GM19324 (cell line): ENCODE data around the gene CDC42BPA.

Experiments used
- ATAC-seq: cut with Tn5 transposase; IDR thresholded peaks from one replicate; pipeline ENCODE4 v1.9.1; 2021; ENCODE audit warnings: mild to moderate bottlenecking, moderate library complexity; ENCODE audit not compliant: unreplicated experiment, low FRiP score

CDC42BPA gene

DNA sequence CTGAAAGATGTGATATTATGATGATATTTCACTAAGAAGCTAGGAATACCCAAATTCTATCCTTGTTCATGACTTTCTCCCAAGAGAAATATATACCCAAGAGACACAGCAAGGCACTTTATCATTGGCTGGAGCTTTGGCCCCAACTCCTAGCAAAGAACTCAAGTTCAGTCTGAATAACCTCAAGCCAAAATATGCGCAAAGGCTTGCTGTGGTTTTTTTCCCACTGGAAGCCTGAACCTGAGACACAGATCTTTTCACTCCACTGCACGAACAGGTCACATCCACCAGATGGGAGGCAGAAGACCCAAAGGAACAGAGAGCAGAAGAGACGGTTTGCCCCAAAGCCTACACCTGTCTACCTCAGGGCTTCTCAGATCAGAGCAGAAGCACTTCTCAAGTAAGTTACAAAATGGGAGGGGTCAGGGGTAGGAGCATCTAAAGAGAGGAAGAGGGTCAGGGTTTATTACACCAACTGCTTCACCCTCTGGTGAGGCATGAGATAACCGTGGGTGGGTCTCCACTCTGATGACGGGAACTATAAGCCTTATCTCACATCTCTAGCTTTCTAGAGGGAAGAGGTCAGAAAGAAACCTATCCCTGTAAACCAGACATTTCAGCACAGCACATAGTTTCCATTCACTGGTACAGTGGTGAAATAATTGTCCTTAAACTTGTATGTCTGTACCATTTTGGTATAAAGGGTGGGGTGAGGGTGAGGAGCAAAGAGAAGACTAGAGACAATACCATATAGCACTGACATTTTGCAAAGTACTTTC, 17.1 kb upstream of the CDC42BPA start:
- ATAC-seq: no peak

DNA sequence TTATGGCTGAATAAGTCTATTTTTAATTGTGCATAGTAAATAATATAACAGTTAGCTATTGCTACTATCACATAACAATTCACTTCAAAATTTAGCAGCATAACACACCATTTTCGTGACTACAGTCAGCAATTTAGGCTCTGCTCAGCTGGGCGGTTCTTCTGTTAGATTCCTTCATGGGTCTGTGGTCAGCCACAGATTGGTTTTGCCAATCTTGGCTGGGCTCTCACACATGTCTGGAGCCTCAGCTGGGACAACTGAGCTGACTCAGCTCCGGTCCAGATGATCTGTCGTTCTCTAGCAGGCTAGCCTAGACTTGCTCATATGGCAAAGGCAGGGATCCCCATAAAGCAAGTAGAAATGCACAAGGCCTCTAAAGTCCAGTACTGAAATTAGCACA, 15.1 kb upstream of the CDC42BPA start:
- ATAC-seq: no peak

DNA sequence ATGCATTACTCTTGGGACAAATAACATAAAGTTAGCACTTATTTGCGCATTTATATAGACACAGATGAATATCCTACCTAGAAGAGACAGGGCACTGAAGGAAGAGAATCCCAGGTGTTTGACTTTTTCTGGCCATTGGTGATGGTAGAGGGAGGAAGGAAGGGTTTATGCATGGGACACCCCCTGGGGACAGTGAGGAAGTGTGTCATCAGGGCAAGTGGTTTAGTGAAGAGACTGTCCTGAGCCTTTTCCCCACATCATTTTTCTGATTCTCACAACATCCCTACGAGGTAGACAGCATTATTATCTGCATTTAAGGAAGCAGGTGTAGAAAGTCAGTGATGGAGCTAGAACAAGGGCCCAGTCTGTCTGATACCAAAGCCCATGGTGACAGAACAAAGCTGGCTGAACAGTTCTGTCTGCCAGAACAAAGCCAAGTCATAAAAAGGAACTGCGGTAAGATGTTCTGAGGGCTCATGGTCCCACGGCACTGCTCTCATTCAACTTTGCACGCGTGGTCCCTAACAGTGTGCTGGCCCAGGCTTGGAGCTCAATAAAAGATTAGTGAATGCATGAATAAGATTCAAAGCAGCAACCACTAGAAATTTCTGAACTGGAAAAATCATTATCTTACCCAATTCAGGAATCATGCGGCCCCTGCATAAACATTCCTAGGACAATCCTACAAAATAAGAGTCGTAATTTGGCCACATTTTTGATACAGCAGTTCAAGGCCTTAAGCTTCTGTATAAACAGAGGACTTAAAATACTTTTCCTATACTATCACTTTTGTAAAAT, 12.2 kb upstream of the CDC42BPA start:
- ATAC-seq: no peak

DNA sequence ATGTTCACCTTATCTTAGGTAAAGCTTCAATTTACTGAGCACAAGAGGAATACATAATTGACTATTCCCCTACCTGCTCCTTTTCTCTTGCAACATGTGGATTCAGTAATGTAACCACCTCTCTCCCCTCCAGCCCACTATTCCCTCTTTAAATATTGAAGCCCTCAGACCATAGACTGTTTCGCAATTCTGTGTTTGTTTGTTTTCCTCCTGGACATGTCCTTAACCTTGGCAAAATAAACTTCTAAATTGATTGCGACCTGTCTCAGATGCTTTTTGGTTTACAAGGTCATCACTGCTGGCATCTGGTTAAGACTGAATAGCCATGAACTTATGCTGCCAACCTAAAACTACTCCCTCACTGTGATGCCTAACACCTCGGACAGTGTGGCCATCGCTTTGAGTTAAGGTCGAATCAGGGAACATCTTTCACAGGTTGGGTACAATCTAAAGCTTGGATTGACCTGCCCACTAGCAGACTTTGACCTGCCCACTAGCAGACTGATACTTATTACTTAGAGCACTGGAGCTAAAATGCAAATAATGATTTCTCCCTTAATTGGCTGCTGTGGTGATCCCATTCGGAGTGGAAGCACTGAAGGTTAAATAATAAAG, 10.2 kb upstream of the CDC42BPA start:
- no peak for ATAC-seq

DNA sequence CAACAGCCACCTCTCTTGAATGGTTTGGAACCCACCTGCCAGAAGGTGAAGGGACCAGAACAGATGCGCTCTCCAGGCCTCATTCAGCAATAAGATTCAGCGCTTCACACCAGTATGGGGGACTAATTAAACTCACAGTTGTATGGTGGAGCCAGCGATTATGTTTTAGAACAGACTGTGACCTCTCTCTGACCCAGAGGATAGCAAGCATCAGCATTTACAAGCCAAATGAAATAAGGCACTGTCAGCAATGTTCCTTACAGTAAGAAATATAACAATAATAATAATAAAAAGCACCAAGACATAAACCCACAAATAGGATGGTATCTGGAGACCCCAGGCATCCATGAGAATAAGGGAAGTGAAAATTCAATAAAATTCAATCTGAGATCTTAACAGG, 6.9 kb upstream of the CDC42BPA start:
- no peak for ATAC-seq

DNA sequence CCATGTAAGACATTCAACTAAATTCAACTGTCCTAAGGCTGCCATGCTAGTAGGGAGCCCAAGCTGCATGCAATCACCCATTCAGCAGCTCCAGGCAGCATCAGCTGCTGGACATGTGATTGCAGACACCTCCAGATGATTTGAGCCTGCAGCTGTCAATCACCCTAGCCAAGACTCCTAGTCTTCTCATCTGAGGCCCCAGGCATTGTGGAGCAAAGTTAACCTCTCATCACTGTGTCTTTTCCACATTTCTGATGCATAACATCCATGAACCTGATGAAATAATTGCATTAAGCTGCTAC, 5.6 kb upstream of the CDC42BPA start:
- no peak for ATAC-seq

DNA sequence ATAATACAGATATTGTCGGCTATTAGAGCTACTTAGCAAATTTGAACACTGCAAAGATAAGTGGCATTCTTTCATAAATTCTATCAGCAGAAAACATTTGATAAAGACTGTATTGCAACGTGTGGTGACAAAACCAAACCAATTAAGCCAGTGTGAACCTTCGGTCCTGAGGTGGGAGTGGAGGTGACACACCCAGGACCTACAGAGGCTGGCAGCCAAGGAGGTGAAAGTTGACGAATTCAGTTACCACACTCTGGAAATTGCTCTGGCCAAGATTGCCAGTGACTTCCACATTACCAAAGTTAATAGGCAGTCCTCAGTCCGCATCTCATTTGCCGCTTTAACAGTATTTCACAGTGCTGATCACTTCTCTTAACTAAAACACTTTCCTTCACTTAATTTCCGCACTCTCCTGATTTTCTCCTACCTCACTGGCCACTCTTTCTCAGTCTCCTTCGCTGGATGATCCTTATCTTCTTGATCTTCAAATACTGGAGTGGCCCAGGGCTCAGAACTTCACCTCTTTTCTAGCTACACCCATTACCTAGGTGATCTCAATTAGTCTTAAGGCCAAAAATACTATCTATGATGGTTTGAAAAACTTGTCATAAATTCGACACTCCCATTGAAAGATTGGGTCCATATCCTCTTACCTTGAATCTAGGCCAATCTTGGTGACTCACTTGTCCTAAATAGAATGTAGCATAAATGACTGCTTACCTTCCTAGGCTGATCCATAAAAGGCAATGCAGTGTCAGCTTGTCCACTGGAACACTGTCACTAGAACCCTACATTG, 5.1 kb upstream of the CDC42BPA start:
- ATAC-seq: no peak

DNA sequence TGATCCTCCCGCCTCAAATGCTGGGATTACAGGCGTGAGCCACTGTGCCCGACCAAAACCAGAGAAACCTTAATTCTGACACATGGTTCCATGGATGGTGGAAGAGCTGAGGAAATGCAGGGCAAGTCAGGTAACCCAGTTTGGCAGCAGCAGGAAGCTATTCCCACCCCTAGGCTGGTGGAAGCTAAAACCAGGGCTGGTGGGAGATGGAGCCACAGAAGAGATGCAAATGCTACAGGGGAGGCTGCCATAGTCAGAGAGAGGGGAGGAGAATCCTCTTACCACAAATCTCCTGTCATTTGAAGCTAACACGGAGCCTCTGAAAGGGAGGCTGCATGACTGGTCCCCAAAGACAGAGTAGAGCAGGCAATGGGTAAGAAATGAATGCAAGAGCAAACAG, 4.1 kb upstream of the CDC42BPA start:
- ATAC-seq: no peak

DNA sequence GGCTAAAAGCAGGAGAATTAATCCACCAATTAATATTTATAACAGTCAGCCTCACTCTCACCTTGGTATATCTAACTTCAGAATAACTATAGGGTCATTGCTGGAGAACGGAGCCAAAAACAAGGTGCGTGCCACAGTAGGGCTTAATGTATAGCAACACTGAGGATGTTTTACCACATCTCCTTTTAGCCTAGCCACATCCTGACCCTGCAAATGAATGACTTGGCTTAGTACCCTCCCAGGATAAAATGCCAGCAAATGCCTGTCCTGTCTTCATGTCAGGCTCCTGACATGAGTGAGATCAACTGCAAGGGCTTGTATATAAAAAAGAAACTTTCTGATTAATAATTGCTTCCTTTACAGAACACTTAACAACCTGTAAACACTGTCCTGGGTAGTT, 2.7 kb upstream of the CDC42BPA start:
- ATAC-seq: no peak

DNA sequence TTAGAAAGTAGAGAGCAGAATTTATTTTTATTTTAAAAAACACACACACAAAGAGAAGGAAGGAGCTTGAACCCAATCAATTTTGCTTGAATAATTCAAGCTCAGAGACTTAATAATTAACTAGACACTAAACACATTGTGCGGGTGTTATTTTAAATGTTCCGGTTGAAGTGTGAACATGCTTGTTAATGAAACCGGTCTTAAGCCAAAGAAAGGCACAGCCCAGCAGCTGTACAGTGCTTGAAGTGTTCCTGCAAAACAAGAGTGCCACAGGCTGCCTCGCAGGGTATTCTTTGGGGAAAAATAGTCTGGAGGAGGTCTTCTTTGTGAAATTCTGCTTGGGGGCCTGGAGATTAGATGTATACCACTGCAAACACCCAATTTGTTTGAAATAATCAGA, 2.2 kb upstream of the CDC42BPA start:
- no peak for ATAC-seq

DNA sequence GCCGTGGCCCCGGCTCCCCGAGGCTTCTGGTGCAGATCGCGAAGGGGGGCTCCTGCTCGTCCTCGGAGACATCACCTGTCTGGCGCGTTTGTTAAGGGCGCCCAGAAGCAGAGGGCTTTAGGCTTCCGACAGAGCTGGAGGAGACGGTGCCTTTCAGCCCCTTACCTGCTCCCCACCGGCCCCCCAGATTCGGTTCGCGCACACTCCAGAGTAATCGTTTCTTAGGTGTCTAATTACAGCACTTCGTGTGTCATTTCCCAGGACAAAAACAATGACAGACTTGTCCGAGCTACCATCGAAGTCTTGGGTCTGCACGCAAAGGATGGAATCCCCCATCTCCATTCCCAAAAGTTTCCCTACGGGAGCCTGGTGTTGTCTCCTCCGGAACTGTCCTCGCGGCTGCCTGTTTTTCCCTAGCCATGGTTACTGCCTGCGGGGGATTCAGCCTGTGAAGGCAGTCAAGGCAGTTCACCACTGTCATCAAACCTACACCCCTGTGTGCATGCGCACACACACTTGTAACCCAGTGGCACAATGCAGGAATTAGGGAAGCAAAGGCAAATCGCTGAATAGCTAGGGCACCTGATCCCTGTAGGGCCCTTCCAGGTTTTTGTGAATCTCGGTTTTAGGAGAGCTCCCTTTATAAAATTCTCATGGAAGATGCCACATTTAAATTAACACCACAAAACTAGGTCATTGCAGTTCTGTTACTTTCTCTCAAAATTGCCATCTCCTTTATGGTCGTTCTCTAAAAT, 738 bp upstream of the CDC42BPA start:
- ATAC-seq: no peak

DNA sequence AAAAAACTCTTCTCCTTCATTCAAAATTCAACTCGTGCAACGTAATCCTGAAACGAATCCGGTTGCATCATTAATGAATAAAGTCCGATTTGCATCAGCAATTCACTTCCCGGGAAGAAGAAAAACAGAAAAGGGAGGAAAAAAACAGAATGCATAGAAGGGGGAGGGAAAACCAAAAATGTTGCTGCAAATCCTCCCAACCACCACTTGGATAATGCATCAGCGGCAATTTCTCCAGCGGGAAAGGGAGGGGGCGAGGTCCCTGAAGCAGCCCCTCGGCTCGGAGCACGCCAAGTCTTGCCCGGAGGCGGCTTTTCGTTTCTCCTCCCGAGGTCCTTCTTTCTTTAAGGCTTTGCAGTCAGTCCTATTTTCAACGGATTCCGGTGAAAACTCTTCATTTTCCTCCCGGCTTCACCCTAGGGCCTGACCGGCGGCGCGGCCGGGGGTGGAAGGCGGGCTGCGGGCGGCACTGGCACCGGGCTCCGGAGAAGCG, 723 bp downstream of the CDC42BPA start:
- no peak for ATAC-seq

DNA sequence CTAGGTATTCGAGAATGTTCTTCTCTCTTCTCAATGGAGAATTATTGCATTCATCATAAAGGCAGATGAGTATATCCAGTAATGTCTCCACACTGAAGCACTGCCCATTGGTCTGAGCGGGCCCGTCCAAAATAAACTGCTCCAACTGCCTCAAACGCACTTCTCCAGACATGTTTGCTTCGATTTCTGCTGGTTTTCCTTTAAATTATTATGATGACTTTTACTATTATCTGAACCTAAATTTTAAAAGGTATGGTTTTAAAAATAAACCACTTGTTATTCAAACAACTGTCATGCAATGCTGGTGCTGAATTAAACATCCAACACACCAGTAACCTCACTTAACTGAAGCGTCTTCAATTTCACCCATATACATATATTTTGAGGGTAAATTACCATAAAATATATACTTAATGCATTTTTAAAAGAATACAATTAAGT, 1.3 kb downstream of the CDC42BPA start:
- ATAC-seq: no peak

DNA sequence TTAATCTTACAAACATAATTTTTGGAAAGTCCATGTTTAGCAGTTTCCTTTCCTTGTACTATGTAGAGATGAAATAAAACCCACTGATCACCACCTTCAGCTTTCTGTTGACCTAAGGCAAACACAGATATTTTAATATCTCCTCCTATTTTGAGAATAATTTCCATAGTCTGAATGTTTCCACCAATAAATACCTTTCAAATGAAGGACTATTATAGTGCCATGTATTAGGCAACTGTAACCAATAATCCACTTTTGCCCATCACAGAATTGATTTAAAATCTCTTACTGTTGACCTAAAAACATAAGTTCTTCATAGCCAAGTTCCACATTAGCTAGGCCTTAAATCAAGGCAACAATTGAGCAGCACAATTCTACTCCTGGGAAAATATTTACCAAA, 1.8 kb downstream of the CDC42BPA start:
- ATAC-seq: no peak

DNA sequence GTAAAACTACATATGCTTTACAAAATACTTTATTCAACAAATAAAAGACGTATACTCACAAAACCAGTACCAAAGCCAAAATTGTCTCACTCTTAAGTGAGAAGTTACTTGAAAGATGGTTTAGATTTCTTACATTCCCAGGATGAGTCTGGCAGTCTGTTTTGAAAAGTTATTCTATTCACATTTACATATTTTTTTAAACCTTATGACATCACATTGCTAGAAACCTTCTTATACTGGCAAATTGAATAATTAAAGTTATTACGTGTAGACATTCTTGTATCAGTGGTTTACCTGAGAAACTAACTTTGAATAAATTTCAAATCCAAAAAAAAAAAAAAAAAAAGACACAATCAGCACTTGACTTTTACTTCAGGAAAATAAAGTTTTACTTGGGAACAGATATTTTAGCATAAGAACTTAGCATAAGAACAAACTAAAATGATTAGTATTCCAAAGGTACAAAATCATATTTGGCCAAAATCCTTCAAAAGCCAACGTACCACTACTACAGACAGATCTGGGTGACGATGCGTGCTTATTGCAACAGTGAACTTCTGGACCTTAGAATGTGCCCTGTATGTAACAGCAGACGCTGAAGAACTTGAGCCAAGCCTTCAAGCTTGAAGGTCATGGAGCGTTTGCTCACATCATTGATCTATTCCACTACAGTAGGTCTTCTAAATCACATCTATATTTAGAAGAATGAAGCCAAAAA, 2.5 kb downstream of the CDC42BPA start:
- ATAC-seq: no peak

DNA sequence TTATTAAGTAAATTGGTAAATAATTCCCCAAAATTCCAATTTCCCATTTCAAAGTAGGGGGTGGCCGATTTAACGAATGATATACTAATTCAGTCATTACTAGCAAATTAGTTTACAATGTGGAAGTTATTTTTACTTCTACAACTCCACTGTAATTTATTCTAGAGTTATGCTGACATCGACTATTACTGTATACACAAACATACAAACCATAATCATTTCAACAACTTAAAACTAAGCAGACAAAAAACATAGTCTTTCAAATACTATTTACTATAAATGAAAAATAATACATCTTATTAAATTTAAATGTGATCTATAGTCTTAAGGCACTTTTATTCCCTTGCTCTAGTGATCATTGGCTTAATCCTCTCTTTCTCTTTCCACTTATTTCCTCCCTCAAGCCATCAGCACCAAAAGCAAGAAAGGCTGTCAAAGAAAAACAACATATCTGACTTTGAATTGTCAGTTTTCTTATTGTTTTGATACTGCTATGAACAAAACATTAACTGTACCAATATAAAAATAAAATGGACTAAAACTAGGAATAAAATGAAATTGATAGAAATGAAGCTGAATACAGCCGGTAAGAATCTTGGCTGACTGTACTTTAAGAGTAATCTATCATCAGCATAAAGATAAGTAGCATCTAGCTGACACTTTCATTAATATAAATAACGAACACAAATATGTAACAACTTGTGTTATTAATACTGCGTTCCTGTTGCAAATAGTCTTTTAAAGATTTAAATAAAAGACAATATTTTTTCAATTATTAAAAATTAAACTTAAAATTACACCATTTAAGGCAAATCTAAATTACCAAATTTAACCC, 4.1 kb downstream of the CDC42BPA start:
- no peak for ATAC-seq

DNA sequence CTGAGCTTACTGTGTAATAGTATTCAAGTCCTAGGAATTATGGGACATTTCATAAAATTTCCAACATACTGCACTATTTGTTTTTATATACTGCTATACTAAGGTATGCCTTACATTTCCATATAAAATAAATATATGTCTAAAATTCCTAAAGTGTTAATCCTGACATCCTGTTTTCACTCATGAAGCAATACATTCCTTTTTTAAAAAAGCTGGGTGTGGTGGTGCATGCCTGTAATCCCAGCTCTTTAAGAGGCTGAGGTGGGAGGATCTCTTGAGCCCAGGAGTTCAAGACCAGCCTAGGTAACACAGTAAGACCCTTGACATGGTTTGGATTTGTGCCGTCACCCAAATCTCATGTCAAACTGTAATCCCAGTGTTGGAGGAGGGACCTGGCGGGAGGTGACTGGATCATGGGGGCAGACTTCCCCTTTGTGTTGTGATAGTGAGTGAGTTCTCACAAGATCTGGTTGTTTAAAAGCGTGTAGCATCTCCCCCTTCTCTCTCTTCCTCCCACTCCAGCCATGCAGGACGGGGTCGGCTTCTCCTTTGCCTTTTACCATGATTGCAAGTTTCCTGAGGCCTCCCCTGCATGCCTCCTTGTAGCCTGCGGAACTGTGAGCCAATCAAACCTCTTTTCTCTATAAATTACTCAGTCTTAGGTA, 5.8 kb downstream of the CDC42BPA start:
- ATAC-seq: no peak

DNA sequence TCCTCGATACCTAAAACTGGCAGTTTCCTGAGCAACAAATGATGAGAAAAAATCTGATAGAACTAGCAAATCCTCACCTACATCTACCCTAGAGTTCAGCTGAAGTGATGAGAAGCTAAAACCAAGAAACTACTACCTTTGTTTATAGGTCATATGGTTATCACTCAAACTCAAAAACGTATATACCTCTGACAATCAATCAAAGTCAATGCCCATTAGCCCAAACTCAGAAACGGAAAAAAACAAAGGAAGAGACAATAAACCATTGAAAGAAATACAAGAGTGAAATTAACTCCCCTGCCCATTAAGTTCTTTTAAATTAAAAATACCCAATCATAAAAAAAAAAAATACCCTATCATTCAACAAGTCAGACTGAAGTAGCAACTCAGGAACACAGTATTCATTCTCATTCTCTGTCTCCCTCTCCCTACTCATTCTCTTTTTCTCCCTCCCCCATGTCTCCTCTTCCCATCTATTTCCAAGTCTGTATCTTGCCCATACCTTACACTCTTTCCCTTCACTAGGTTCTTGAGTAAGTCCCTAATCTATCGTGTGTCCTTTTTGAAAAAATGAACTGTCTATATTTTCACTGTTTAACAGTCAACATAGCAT, 6.8 kb downstream of the CDC42BPA start:
- no peak for ATAC-seq
